BLaER1 (cell line): Measurements from ENCODE around the gene MRPS18B.

Experiments
- H3K27ac ChIP-seq: shearing (Covaris generic); formaldehyde crosslinking; 2 replicates; pipeline ENCODE4 v1.8.1; 2022
- H3K27me3 ChIP-seq: shearing (Covaris generic); formaldehyde crosslinking; 2 replicates; pipeline ENCODE4 v1.8.1; 2022
- H3K36me3 ChIP-seq: shearing (Covaris generic); formaldehyde crosslinking; 2 replicates; pipeline ENCODE4 v1.8.1; 2022
- H3K4me1 ChIP-seq: shearing (Covaris generic); formaldehyde crosslinking; 2 replicates; pipeline ENCODE4 v1.8.1; 2022
- H3K4me2 ChIP-seq: shearing (Covaris generic); formaldehyde crosslinking; 2 replicates; pipeline ENCODE4 v1.8.1; 2022
- H3K4me3 ChIP-seq: shearing (Covaris generic); formaldehyde crosslinking; 2 replicates; pipeline ENCODE4 v1.8.1; 2022
- H3K9ac ChIP-seq: shearing (Covaris generic); formaldehyde crosslinking; 2 replicates; pipeline ENCODE4 v1.8.1; 2022
- H3K9me3 ChIP-seq: shearing (Covaris generic); formaldehyde crosslinking; 2 replicates; pipeline ENCODE4 v1.8.1; 2022
- H4K20me1 ChIP-seq: shearing (Covaris generic); formaldehyde crosslinking; 2 replicates; pipeline ENCODE4 v1.8.1; 2022
- Cebpa-rat ChIP-seq: shearing (Covaris generic); IDR thresholded peaks from 2 replicates; pipeline ENCODE4 v1.8.1; 2022

MRPS18B gene

GRCh38 chr6:30614044-30614842 is 3.4 kb upstream of the MRPS18B start:
- H4K20me1 ChIP-seq = peaks cover 48% of the 10 kb centered on the region
- peak overlapping the region; percentile 82 for H3K4me3 ChIP-seq
- peak overlapping the region; percentile 94 for H3K4me2 ChIP-seq
- no peaks in the 10 kb centered on the region for H3K9me3 ChIP-seq
- H3K4me1 ChIP-seq = peaks cover 65% of the 10 kb centered on the region
- peaks cover 51% of the 10 kb centered on the region for H3K36me3 ChIP-seq
- TF ChIP-seq Cebpa-rat = no peak
- peak overlapping the region; percentile 98 for H3K27ac ChIP-seq
- H3K27me3 ChIP-seq = no peaks in the 10 kb centered on the region
- H3K9ac ChIP-seq = peak overlapping the region; percentile 99

GRCh38 chr6:30614843-30615218 is 2.8 kb upstream of the MRPS18B start:
- H3K9ac ChIP-seq = peak overlapping the region; percentile 99
- peak overlapping the region; percentile 98 for H3K27ac ChIP-seq
- peaks cover 51% of the 10 kb centered on the region for H3K36me3 ChIP-seq
- H4K20me1 ChIP-seq = peaks cover 45% of the 10 kb centered on the region
- peak overlapping the region; percentile 94 for H3K4me2 ChIP-seq
- H3K4me3 ChIP-seq = peak overlapping the region; percentile 82
- H3K27me3 ChIP-seq = no peaks in the 10 kb centered on the region
- TF ChIP-seq Cebpa-rat = peak; percentile 85
- peaks cover 62% of the 10 kb centered on the region for H3K4me1 ChIP-seq
- H3K9me3 ChIP-seq = no peaks in the 10 kb centered on the region

- H4K20me1 ChIP-seq = peaks cover 43% of the 10 kb centered on the region
- TF ChIP-seq Cebpa-rat = no peak
- peak overlapping the region; percentile 98 for H3K27ac ChIP-seq
- H3K36me3 ChIP-seq = peaks cover 51% of the 10 kb centered on the region
- peak overlapping the region; percentile 99 for H3K9ac ChIP-seq
- no peaks in the 10 kb centered on the region for H3K27me3 ChIP-seq
- H3K4me1 ChIP-seq = peaks cover 57% of the 10 kb centered on the region
- H3K9me3 ChIP-seq = no peaks in the 10 kb centered on the region
- H3K4me2 ChIP-seq = peak overlapping the region; percentile 80
- peak overlapping the region; percentile 82 for H3K4me3 ChIP-seq
Measured at GRCh38 chr6:30615219-30615957, 2.3 kb upstream of the MRPS18B start.

GRCh38 chr6:30615958-30616810 is 1.5 kb upstream of the MRPS18B start:
- no peak for TF ChIP-seq Cebpa-rat
- Histone ChIP-seq H3K36me3 (peaks cover 51% of the 10 kb centered on the region), H3K9me3 (no peaks in the 10 kb centered on the region), H3K27ac (peak overlapping the region; percentile 98), H3K4me1 (peaks cover 49% of the 10 kb centered on the region), H4K20me1 (peaks cover 35% of the 10 kb centered on the region), H3K4me3 (peak overlapping the region; percentile 82), H3K9ac (peak overlapping the region; percentile 99), H3K4me2 (peak overlapping the region; percentile 80), H3K27me3 (no peaks in the 10 kb centered on the region)

GRCh38 chr6:30616811-30617564 is 652 bp upstream of the MRPS18B start, which contains the start of gene PPP1R10:
PPP1R10 (minus strand) TSS chr6:30617243; CDS start chr6:30609944, 7,299 bp downstream.
- H3K9me3 ChIP-seq = no peaks in the 10 kb centered on the region
- peaks cover 27% of the 10 kb centered on the region for H4K20me1 ChIP-seq
- peaks cover 54% of the 10 kb centered on the region for H3K36me3 ChIP-seq
- H3K4me2 ChIP-seq = peak within 1 kb of the TSS; percentile 93
- H3K9ac ChIP-seq = peak within 1 kb of the TSS; percentile 99
- peaks cover 41% of the 10 kb centered on the region for H3K4me1 ChIP-seq
- peak within 1 kb of the TSS; percentile 98 for H3K27ac ChIP-seq
- no peak for TF ChIP-seq Cebpa-rat
- H3K27me3 ChIP-seq = no peaks in the 10 kb centered on the region
- H3K4me3 ChIP-seq = peak within 1 kb of the TSS; percentile 82

- H3K9me3 ChIP-seq = no peaks in the 10 kb centered on the region
- peak overlapping the region; percentile 99 for H3K9ac ChIP-seq
- peak overlapping the region; percentile 98 for H3K27ac ChIP-seq
- H3K27me3 ChIP-seq = no peaks in the 10 kb centered on the region
- peak overlapping the region; percentile 93 for H3K4me2 ChIP-seq
- H3K4me1 ChIP-seq = peaks cover 27% of the 10 kb centered on the region
- H4K20me1 ChIP-seq = peaks cover 14% of the 10 kb centered on the region
- peaks cover 59% of the 10 kb centered on the region for H3K36me3 ChIP-seq
- no peak for TF ChIP-seq Cebpa-rat
- peak overlapping the region; percentile 76 for H3K4me3 ChIP-seq
Measured at GRCh38 chr6:30618270-30618797, 694 bp downstream of the MRPS18B start.

GRCh38 chr6:30619561-30619960 is 1.9 kb downstream of the MRPS18B start:
- Histone ChIP-seq H3K36me3 (peaks cover 65% of the 10 kb centered on the region), H4K20me1 (peaks cover 2% of the 10 kb centered on the region), H3K4me3 (no peak overlapping the region), H3K27ac (no peak overlapping the region), H3K4me1 (peaks cover 15% of the 10 kb centered on the region), H3K27me3 (no peaks in the 10 kb centered on the region), H3K4me2 (no peak overlapping the region), H3K9me3 (no peaks in the 10 kb centered on the region), H3K9ac (no peak overlapping the region)
- no peak for TF ChIP-seq Cebpa-rat

- Histone ChIP-seq H3K27ac (no peak overlapping the region), H3K9me3 (no peaks in the 10 kb centered on the region), H3K4me1 (peaks cover 21% of the 10 kb centered on the region), H3K27me3 (no peaks in the 10 kb centered on the region), H4K20me1 (no peaks in the 10 kb centered on the region), H3K4me3 (no peak overlapping the region), H3K36me3 (peaks cover 86% of the 10 kb centered on the region), H3K9ac (no peak overlapping the region), H3K4me2 (no peak overlapping the region)
- TF ChIP-seq Cebpa-rat = no peak
Measured at GRCh38 chr6:30625511-30625910, 7.9 kb downstream of the MRPS18B start.
